H1 (cell line): ENCODE measurements around the gene STPG1. TPM values are rescaled to one million over a fixed set of nuclear protein-coding genes. Genes with fewer than 3 reads are reported as not detected.

ENCODE experiments used
- ASH2L ChIP-seq: fragments of 200-600, 300-600 bp; sonication (generic); IDR thresholded peaks from one replicate; pipeline ENCODE4 v1.7.1; 2017; ENCODE audit warnings: low read length
- EP300 ChIP-seq, 2 experiments: IDR thresholded peaks; 1 replicate in 1 of 2; 2 replicates in 1 of 2; pipeline ENCODE4 v1.6.1; 2011 to 2012; ENCODE audit warnings: low read depth in 2 of 2, low read length in 2 of 2, mild to moderate bottlenecking in 2 of 2, borderline replicate concordance in 1 of 2, inconsistent platforms in 1 of 2, moderate library complexity in 1 of 2
- RBBP5 ChIP-seq: IDR thresholded peaks from 2 replicates; pipeline ENCODE4 v1.7.1; 2012; ENCODE audit warnings: low read depth, mild to moderate bottlenecking, inconsistent platforms, low read length, moderate library complexity, borderline replicate concordance
- SUZ12 ChIP-seq: fragments of 200-600 bp; sonication (generic); IDR thresholded peaks from 2 replicates; pipeline ENCODE4 v1.6.1; 2012; ENCODE audit warnings: mild to moderate bottlenecking, inconsistent platforms, low read length, moderate library complexity, mixed read lengths
- TAF1 ChIP-seq: IDR thresholded peaks from 2 replicates; pipeline ENCODE4 v1.6.1; 2011; ENCODE audit warnings: mild to moderate bottlenecking, low read depth, low read length
- YY1 ChIP-seq: IDR thresholded peaks from 2 replicates; pipeline ENCODE4 v1.6.1; 2011; ENCODE audit warnings: low read depth, mild to moderate bottlenecking, low read length
- polyA plus RNA-seq, 7 experiments: library from polyadenylated mRNA; depleted of rRNA in 3 of 7; stranded (reverse) in 5 of 7; unstranded in 2 of 7; fragments of >200 nt in 5 of 7; fragments of 200-250 nt in 2 of 7; gene quantifications; 1 replicate in 5 of 7; 2 replicates in 1 of 7; 4 replicates in 1 of 7; pipeline versions ENCODE4 v1.2.1 to v1.2.3, GENCODE V29; 2011 to 2013; ENCODE audit warnings: missing spikeins in 2 of 7, mixed read lengths in 2 of 7
- total RNA-seq: library from RNA; stranded (reverse); fragmentation: NEBNext Ultra II Directional; extraction: Animal tissue kit (Norgen Biotek cat#: 25700); gene quantifications from 2 replicates; pipeline ENCODE4 v1.2.1, GENCODE V29; 2021

The STPG1 gene
- total and polyA plus RNA-seq, 2 of the 8 experiments (the other 6 are each of a cell fraction or from before 2014, with no cell fraction given), result 10.3 to 11.2 TPM

DNA sequence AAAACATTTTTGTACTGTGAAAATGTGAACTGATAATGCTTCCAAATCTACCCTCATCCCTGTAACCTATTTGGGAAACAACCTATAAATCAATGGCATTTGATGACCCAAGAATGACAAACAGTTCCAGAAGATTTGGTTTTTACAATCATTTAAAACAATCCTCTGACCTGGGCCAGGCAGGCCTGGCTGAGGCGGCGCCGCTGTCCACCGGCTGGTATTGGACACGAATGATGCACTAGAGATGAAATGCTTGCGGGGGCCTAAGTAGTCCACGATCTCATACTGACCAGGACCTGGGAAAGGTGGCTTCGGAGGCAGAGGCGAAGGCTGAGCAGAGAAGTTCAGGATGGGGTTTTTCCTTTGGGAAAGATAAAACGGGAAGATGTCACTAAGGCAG is 52.9 kb downstream of the STPG1 start (continued):
- no peak for TF ChIP-seq SUZ12
- no peak for TF ChIP-seq ASH2L
- no peak for TF ChIP-seq EP300 (IDR thresholded peaks at IDR 0.05; ENCODE audit: borderline replicate concordance in 1 of 2, low read depth in 2 of 2, low read length in 2 of 2)
- no peak for TF ChIP-seq YY1
- no peak for TF ChIP-seq RBBP5
- no peak for TF ChIP-seq TAF1
